IgD-negative memory B cell (primary cell): ENCODE results near the gene EGFR. TPM values are rescaled to one million over a fixed set of nuclear protein-coding genes. Genes with fewer than 3 reads are reported as not detected.

ENCODE experiments used
- H3K27ac Mint-ChIP-seq, 3 donors: one replicate each; pipeline ENCODE4 v1.8.0; 2020 to 2022; ENCODE audit warnings: mild to moderate bottlenecking in 3 of 3, mixed read lengths in 3 of 3, moderate library complexity in 1 of 3
- H3K27me3 Mint-ChIP-seq: one replicate; pipeline ENCODE4 v1.8.0; 2021; ENCODE audit warnings: mixed read lengths
- H3K36me3 Mint-ChIP-seq: one replicate; pipeline ENCODE4 v1.8.0; 2020; ENCODE audit warnings: mild to moderate bottlenecking, mixed read lengths
- H3K4me1 Mint-ChIP-seq, 3 donors: one replicate each; pipeline ENCODE4 v1.8.0; 2020 to 2022; ENCODE audit warnings: mixed read lengths in 3 of 3, mild to moderate bottlenecking in 1 of 3
- H3K4me3 Mint-ChIP-seq, 4 donors: one replicate each; pipeline ENCODE4 v1.8.0; 2020 to 2022; ENCODE audit warnings: mild to moderate bottlenecking in 4 of 4, mixed read lengths in 4 of 4, moderate library complexity in 3 of 4
- H3K9me3 Mint-ChIP-seq, 3 donors: one replicate each; pipeline ENCODE4 v1.8.0; 2020 to 2021; ENCODE audit warnings: mixed read lengths in 3 of 3, mild to moderate bottlenecking in 1 of 3
- polyA plus RNA-seq: library from polyadenylated mRNA; unstranded; fragments of 300-500 nt; fragmentation: Illumina TruSeq; gene quantifications from one replicate; pipeline ENCODE4 v1.2.3, GENCODE V29; 2021

The EGFR gene
- polyA plus RNA-seq, 1 donor from 2014 or later, result not detected

DNA sequence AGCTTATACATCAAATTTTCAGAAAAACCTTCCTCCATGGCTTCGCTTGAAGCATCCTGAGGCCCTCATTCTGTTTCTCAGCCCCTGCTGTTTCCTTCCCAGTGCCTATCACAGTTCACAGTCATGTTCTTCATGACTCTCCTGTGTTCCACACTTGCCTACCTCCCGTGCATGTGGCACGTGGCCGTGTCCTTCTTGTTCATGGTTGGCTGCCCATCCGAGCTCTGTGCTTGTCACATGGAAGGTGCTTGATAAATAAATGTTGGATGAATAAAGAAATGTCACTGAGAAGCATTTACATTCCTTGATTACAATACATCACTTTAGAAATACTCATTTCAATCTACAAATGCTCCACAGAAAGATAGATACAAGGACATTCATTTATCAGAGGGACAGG lies 23.7 kb upstream of the EGFR start:
- Mint-ChIP-seq H3K27me3 (peaks cover 7% of the 10 kb centered on the region), H3K27ac (no peak overlapping the region), H3K4me1 (peaks cover 0 to 4% (median 2%) of the 10 kb centered on the region in 3 donors), H3K36me3 (peaks cover 2% of the 10 kb centered on the region), H3K9me3 (no peaks in the 10 kb centered on the region), H3K4me3 (no peak overlapping the region)

DNA sequence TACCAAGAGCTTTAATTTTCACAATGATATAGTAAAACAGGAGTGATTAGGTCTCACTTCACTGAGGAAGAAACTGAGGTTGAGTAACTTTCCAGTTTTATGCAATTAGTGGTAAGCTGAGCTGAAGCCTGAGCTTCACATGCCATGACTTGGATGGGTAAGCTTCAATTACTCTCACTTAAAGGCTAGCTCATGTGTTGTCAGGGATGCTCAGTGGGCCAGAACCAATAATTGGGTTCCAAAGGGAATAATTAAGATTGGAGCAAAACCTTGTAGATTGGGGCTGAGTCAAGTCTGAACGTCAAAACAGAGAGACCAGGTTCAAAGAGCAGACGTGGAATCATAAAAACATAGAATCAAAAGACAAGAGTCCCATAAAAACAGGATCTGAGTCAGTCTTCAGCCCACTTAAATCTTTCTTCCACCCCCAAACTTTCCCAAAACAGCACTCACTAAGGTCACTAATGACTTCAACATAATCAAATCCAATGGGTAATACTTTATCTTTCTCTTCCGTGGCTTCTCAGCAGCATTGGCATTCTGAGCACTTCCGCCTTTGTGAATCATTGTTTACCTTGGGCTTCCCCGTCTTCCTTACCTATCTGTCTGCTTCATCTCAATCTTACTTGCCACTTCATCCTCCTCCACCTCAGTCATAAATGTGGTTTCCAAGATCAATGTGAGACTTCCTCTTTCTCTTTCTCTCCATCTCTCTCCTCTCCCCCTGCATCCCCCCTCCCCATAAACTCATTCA lies 23.0 kb upstream of the EGFR start:
- Mint-ChIP-seq H3K4me3 (peak overlapping the region in 1 of 4 donors; percentile 50), H3K4me1 (peaks cover 0 to 4% (median 2%) of the 10 kb centered on the region in 3 donors), H3K9me3 (no peaks in the 10 kb centered on the region), H3K27me3 (peaks cover 6% of the 10 kb centered on the region), H3K36me3 (peaks cover 2% of the 10 kb centered on the region), H3K27ac (no peak overlapping the region)

DNA sequence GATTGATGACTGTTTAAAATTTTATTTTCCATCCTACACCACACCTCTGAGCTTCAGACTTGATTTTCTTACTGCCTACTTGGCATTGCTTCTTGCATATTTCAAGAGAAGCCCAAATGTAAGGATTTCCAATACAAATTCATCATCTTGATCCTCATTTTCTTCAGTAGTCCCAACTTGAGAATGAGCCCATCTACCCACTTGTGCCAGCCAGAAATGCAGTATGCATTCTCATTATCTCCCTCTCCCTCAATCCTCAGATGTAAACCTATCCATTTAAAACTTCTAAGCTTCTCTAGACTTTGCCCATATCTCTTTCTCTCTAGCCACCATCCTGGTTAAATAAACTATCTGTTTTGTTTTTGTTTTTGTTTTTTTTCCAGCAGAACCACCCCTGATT lies 22.4 kb upstream of the EGFR start:
- H3K36me3 Mint-ChIP-seq, result peaks cover 2% of the 10 kb centered on the region
- peaks cover 6% of the 10 kb centered on the region for H3K27me3 Mint-ChIP-seq
- H3K4me1 Mint-ChIP-seq, result peaks cover 0 to 4% (median 2%) of the 10 kb centered on the region in 3 donors
- H3K27ac Mint-ChIP-seq, result no peak overlapping the region
- H3K9me3 Mint-ChIP-seq, result no peaks in the 10 kb centered on the region
- H3K4me3 Mint-ChIP-seq, result no peak overlapping the region

- peaks cover 2 to 5% (median 2%) of the 10 kb centered on the region in 3 donors for H3K9me3 Mint-ChIP-seq
- no peak overlapping the region for H3K4me3 Mint-ChIP-seq
- H3K4me1 Mint-ChIP-seq, result no peaks in the 10 kb centered on the region
- peaks cover 2% of the 10 kb centered on the region for H3K36me3 Mint-ChIP-seq
- no peak overlapping the region for H3K27ac Mint-ChIP-seq
- H3K27me3 Mint-ChIP-seq, result peaks cover 4% of the 10 kb centered on the region
These were observed 14.2 kb upstream of the EGFR start for GRCh38 chr7:55004579-55004978.

GRCh38 chr7:55005241-55005851 lies 13.5 kb upstream of the EGFR start:
- no peak overlapping the region for H3K4me3 Mint-ChIP-seq
- H3K36me3 Mint-ChIP-seq, result peaks cover 2% of the 10 kb centered on the region
- H3K4me1 Mint-ChIP-seq, result no peaks in the 10 kb centered on the region
- no peak overlapping the region for H3K27ac Mint-ChIP-seq
- peaks cover 4% of the 10 kb centered on the region for H3K27me3 Mint-ChIP-seq
- H3K9me3 Mint-ChIP-seq, result peaks cover 2 to 5% (median 2%) of the 10 kb centered on the region in 3 donors

- Mint-ChIP-seq H3K4me1 (no peaks in the 10 kb centered on the region), H3K36me3 (peaks cover 2% of the 10 kb centered on the region), H3K27ac (no peak overlapping the region), H3K4me3 (no peak overlapping the region), H3K27me3 (peaks cover 4% of the 10 kb centered on the region), H3K9me3 (peaks cover 2 to 5% (median 4%) of the 10 kb centered on the region in 3 donors)
These were observed 12.3 kb upstream of the EGFR start for GRCh38 chr7:55006499-55006898.

DNA sequence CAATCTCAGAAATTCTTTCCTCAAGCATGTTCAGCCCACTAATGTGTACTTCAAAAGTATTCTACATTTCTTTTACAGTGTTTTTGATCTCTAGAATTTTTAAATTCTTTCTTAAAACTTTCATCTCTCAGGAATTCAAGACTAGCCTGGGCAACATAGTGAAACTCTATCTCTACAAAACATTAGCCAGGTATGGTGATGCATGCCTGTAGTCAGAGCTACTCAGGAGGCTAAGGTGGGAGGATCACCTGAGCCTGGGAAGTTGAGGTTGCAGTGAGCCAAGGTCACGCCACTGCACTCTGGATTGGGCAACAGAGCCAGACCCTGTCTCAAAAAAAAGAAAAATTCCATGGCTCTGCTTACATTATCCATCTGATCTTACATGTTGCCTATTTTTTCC lies 5.0 kb upstream of the EGFR start:
- H3K27ac Mint-ChIP-seq, result no peak overlapping the region

DNA sequence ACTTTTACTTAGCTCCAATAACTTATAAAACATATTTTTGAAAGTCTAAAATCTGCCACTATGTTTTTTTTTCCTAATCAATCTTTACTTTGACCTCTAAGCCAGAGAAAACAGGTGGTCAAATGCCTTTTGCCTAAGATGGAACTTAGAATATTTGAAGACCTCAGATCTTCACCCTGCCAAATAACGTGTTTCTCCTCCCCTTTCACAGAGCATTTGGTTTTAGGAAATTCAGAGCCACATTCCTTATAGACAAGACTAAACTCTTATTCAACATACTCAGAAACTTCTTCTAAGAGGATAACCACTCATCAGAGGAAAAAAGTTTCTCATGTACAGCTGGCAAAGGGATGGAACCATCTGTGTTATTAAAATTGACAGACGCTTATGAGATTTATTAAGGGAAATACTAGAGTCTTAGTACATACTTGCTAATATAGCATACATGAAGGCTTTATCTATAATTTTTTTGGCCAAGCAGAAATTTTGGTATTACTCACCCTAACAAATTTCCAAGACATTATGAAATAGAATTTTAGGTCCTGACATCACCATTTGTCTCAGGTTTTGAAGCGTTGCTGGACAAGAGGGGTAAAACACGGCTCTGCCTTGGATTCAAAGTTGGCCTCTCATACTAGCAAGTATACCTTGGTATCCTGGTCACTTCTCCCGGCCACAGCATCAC lies 2.6 kb upstream of the EGFR start:
- H3K27me3 Mint-ChIP-seq, result peaks cover 35% of the 10 kb centered on the region
- H3K9me3 Mint-ChIP-seq, result peaks cover 0 to 4% (median under 1%) of the 10 kb centered on the region in 3 donors

More for the DNA sequence above, 5.0 kb upstream of the EGFR start:
- Mint-ChIP-seq H3K27me3 (peaks cover 25% of the 10 kb centered on the region), H3K4me3 (no peak overlapping the region), H3K4me1 (no peaks in the 10 kb centered on the region), H3K36me3 (no peaks in the 10 kb centered on the region), H3K9me3 (peaks cover 2 to 9% (median 2%) of the 10 kb centered on the region in 3 donors)

DNA sequence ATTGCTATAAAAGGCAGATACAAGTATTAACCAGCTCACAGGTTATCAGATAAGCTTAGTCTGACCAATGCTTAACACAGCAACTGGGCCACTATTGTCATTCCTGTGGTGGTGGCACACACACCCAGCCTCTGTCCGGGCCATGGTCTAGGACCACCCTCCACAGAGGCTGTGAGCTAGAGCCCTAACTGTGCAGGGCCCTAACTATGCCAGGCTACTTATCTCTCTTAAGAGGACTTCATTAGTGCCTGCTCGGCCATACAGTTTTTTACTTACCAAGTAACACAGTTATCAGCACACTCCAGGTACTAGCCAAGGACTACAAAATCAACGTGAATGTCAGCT lies 2.1 kb upstream of the EGFR start:
- Mint-ChIP-seq H3K4me1 (no peaks in the 10 kb centered on the region), H3K4me3 (no peak overlapping the region), H3K9me3 (peaks cover 0 to 4% (median 0%) of the 10 kb centered on the region in 3 donors), H3K27me3 (peaks cover 40% of the 10 kb centered on the region), H3K36me3 (no peaks in the 10 kb centered on the region), H3K27ac (no peak overlapping the region)

More for the DNA sequence above, 2.6 kb upstream of the EGFR start:
- H3K36me3 Mint-ChIP-seq, result no peaks in the 10 kb centered on the region
- no peak overlapping the region for H3K27ac Mint-ChIP-seq
- H3K4me3 Mint-ChIP-seq, result no peak overlapping the region
- H3K4me1 Mint-ChIP-seq, result no peaks in the 10 kb centered on the region

GRCh38 chr7:55017841-55018240 lies 976 bp upstream of the EGFR start:
- H3K9me3 Mint-ChIP-seq, result peaks cover 0 to 4% (median 0%) of the 10 kb centered on the region in 3 donors
- H3K27ac Mint-ChIP-seq, result peak overlapping the region in 1 of 3 donors; percentile 72
- no peaks in the 10 kb centered on the region for H3K4me1 Mint-ChIP-seq
- peaks cover 47% of the 10 kb centered on the region for H3K27me3 Mint-ChIP-seq
- H3K36me3 Mint-ChIP-seq, result no peaks in the 10 kb centered on the region
- H3K4me3 Mint-ChIP-seq, result peak overlapping the region in 2 of 4 donors; percentile 16 to 63

- Mint-ChIP-seq H3K27me3 (peaks cover 49% of the 10 kb centered on the region), H3K36me3 (no peaks in the 10 kb centered on the region), H3K27ac (no peak overlapping the region), H3K9me3 (peaks cover 0 to 2% (median 0%) of the 10 kb centered on the region in 3 donors), H3K4me3 (no peak overlapping the region), H3K4me1 (no peaks in the 10 kb centered on the region)
These were observed 424 bp downstream of the EGFR start for GRCh38 chr7:55019191-55019690.

DNA sequence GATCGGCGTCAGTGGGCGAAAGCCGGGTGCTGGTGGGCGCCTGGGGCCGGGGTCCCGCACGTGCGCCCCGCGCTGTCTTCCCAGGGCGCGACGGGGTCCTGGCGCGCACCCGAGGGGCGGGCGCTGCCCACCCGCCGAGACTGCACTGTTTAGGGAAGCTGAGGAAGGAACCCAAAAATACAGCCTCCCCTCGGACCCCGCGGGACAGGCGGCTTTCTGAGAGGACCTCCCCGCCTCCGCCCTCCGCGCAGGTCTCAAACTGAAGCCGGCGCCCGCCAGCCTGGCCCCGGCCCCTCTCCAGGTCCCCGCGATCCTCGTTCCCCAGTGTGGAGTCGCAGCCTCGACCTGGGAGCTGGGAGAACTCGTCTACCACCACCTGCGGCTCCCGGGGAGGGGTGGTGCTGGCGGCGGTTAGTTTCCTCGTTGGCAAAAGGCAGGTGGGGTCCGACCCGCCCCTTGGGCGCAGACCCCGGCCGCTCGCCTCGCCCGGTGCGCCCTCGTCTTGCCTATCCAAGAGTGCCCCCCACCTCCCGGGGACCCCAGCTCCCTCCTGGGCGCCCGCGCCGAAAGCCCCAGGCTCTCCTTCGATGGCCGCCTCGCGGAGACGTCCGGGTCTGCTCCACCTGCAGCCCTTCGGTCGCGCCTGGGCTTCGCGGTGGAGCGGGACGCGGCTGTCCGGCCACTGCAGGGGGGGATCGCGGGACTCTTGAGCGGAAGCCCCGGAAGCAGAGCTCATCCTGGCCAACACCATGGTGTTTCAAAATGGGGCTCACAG lies 1.1 kb downstream of the EGFR start:
- H3K4me1 Mint-ChIP-seq, result no peaks in the 10 kb centered on the region
- no peaks in the 10 kb centered on the region for H3K36me3 Mint-ChIP-seq
- peaks cover 49% of the 10 kb centered on the region for H3K27me3 Mint-ChIP-seq
- H3K9me3 Mint-ChIP-seq, result peaks cover 0 to 2% (median 0%) of the 10 kb centered on the region in 3 donors
- peak overlapping the region in 1 of 4 donors; percentile 33 for H3K4me3 Mint-ChIP-seq
- H3K27ac Mint-ChIP-seq, result no peak overlapping the region

- peaks cover 0 to 2% (median 0%) of the 10 kb centered on the region in 3 donors for H3K9me3 Mint-ChIP-seq
- H3K27ac Mint-ChIP-seq, result no peak overlapping the region
- peaks cover 49% of the 10 kb centered on the region for H3K27me3 Mint-ChIP-seq
- H3K36me3 Mint-ChIP-seq, result peaks cover 2% of the 10 kb centered on the region
- peak overlapping the region in 1 of 4 donors; percentile 33 for H3K4me3 Mint-ChIP-seq
- H3K4me1 Mint-ChIP-seq, result no peaks in the 10 kb centered on the region
These were observed 1.7 kb downstream of the EGFR start for GRCh38 chr7:55020466-55020871.

GRCh38 chr7:55021053-55021452 lies 2.2 kb downstream of the EGFR start:
- Mint-ChIP-seq H3K9me3 (peaks cover 0 to 2% (median 0%) of the 10 kb centered on the region in 3 donors), H3K27ac (no peak overlapping the region), H3K27me3 (peaks cover 47% of the 10 kb centered on the region), H3K4me3 (no peak overlapping the region), H3K4me1 (no peaks in the 10 kb centered on the region), H3K36me3 (peaks cover 2% of the 10 kb centered on the region)
